Rectal smooth muscle tissue (tissue), 1 donor: ENCODE measurements around the gene MAP2.

Source experiments
- H3K27ac ChIP-seq: one replicate; pipeline ENCODE4 v1.7.0; 2013; ENCODE audit warnings: low read depth, low read length, inconsistent platforms
- H3K27me3 ChIP-seq: one replicate; pipeline ENCODE4 v1.7.0; 2013; ENCODE audit warnings: low read length; ENCODE audit not compliant: control insufficient read depth, insufficient read depth
- H3K36me3 ChIP-seq: one replicate; pipeline ENCODE4 v1.7.0; 2013; ENCODE audit warnings: low read length; ENCODE audit not compliant: control insufficient read depth, insufficient read depth
- H3K4me1 ChIP-seq: one replicate; pipeline ENCODE4 v1.7.0; 2013; ENCODE audit warnings: low read length; ENCODE audit not compliant: control insufficient read depth, insufficient read depth
- H3K4me3 ChIP-seq: one replicate; pipeline ENCODE4 v1.7.0; 2013; ENCODE audit warnings: low read length
- H3K9ac ChIP-seq: one replicate; pipeline ENCODE4 v1.7.0; 2013; ENCODE audit warnings: low read length

The MAP2 gene, protein sequence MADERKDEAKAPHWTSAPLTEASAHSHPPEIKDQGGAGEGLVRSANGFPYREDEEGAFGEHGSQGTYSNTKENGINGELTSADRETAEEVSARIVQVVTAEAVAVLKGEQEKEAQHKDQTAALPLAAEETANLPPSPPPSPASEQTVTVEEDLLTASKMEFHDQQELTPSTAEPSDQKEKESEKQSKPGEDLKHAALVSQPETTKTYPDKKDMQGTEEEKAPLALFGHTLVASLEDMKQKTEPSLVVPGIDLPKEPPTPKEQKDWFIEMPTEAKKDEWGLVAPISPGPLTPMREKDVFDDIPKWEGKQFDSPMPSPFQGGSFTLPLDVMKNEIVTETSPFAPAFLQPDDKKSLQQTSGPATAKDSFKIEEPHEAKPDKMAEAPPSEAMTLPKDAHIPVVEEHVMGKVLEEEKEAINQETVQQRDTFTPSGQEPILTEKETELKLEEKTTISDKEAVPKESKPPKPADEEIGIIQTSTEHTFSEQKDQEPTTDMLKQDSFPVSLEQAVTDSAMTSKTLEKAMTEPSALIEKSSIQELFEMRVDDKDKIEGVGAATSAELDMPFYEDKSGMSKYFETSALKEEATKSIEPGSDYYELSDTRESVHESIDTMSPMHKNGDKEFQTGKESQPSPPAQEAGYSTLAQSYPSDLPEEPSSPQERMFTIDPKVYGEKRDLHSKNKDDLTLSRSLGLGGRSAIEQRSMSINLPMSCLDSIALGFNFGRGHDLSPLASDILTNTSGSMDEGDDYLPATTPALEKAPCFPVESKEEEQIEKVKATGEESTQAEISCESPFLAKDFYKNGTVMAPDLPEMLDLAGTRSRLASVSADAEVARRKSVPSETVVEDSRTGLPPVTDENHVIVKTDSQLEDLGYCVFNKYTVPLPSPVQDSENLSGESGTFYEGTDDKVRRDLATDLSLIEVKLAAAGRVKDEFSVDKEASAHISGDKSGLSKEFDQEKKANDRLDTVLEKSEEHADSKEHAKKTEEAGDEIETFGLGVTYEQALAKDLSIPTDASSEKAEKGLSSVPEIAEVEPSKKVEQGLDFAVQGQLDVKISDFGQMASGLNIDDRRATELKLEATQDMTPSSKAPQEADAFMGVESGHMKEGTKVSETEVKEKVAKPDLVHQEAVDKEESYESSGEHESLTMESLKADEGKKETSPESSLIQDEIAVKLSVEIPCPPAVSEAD (N-terminal part only)

DNA sequence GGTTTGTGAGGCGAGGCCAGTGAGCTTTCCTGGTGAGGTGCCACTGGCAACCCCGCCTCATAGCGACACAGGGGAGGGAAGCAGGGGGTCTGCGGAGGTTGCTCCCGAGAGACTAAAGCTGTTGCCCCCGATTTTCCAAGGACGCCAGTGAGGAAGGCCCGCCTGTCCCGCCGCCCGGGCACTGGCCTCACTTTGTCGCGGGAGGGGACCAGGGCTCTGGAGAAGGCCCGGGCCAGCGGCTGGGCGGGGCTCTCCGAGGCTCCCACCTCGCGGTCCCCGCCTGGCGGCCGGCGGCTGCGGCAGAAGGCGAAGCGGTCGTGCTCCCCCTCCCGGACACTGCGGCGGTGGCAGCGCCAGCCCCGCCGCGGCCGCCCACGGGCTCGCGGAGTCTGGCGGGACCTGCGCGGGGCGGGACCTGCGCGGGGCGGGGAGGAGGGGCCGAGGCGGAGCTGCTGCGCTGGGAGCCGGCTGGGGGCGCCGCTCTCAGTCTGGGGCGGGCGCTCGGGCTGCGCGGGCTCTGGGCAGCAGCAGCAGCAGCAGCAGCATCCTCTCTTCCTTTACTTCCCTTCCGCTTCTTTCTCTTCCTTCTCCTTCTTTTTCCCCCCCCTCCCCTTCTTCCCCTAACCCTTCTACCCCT lies at the start of gene MAP2:
TSS of gene MAP2 (plus strand) at position 486 of the 637 bp plus-strand sequence. CDS start 229,124 bp downstream, outside the sequence.
- H3K27ac ChIP-seq: no peak within 1 kb of the TSS
- H3K27me3 ChIP-seq: no peaks in the 10 kb centered on the region
- H3K4me1 ChIP-seq: no peaks in the 10 kb centered on the region
- H3K36me3 ChIP-seq: no peaks in the 10 kb centered on the region
- H3K4me3 ChIP-seq: peak within 1 kb of the TSS; percentile 75
- peak within 1 kb of the TSS; percentile 14 for H3K9ac ChIP-seq

DNA sequence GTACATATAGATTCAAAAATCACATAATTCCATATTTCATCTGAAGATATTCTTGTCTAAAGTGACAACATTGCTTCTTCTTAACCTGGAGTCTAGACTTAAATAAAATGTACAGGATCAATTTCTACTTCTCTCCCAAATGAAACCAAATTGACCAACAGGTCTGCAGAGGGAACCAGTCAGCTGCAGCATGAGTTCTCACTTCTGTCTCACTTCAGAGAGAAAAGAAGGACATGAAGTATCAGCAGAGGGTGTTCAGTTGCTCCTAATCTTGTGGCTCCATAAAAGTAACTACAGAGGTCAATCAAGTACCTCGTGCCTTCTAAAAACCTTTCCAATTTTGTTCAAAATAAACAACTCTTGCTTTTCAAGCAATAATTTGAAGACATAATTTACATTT lies 47.2 kb upstream of the MAP2 start:
- Histone ChIP-seq H3K9ac (no peak overlapping the region), H3K27ac (no peak overlapping the region), H3K4me1 (no peaks in the 10 kb centered on the region), H3K4me3 (no peak overlapping the region), H3K36me3 (no peaks in the 10 kb centered on the region), H3K27me3 (no peaks in the 10 kb centered on the region)

DNA sequence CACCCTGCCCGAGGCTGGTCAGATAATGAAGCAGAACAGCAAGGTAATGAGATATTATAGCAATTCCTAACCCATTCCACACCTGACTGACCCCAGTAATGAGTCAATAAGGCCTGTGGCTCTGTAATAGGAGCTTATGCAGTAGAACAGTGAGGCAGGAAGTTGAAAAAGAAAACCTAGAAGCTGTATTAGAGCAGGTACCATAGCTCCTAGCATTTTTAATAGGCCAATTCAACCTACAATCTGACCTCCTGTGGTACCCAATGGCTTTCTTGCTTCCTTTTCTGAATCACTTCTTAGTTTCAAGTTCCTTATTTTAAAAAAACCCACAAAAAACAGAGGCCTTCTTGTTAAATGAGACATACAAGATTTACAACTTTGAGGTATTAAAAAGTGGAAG lies 43.6 kb upstream of the MAP2 start:
- no peaks in the 10 kb centered on the region for H3K27me3 ChIP-seq
- H3K4me1 ChIP-seq: no peaks in the 10 kb centered on the region
- H3K36me3 ChIP-seq: no peaks in the 10 kb centered on the region
- H3K27ac ChIP-seq: no peak overlapping the region
- no peak overlapping the region for H3K9ac ChIP-seq
- H3K4me3 ChIP-seq: no peak overlapping the region

DNA sequence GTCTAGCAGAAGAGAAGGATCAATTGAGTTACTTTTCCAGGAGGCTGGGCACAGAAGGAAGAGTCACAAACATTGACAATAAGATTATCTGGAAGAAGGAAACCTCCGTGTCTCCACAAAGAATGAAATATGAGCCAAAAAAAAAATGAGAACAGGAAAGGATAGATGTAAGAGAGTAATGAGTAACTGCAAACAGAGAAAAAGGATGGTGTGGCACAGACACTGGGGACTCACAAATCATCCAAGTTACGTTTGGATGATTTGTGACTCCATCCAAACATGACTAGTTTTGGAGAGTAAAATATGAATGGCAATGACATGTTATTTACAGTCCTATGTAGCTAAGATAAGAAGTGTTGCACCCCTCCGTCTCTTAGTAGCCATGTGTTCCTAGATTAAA lies 42.8 kb upstream of the MAP2 start:
- H3K4me3 ChIP-seq: no peak overlapping the region
- no peaks in the 10 kb centered on the region for H3K27me3 ChIP-seq
- no peaks in the 10 kb centered on the region for H3K4me1 ChIP-seq
- no peak overlapping the region for H3K27ac ChIP-seq
- no peak overlapping the region for H3K9ac ChIP-seq
- no peaks in the 10 kb centered on the region for H3K36me3 ChIP-seq

DNA sequence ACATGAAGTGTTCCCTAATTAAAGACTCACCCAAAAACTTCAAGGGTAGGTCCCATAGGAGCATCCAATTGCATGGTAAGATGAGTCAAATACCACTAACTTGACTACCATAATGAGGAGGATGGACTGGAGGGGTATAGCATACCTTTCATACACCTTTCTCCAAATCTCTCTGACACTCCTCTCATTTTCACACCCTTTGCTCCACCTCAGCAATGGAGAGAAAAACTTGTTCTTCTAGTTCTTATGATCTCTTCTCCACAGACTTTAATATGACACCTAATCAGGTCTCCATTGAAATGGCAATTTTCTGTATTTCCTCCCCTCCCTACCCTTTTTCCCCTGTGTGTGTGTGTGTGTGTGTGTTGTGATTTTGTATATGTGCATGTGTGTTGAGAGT lies 41.1 kb upstream of the MAP2 start:
- no peaks in the 10 kb centered on the region for H3K4me1 ChIP-seq
- H3K36me3 ChIP-seq: no peaks in the 10 kb centered on the region
- no peak overlapping the region for H3K4me3 ChIP-seq
- H3K27me3 ChIP-seq: no peaks in the 10 kb centered on the region
- H3K9ac ChIP-seq: no peak overlapping the region
- H3K27ac ChIP-seq: no peak overlapping the region

DNA sequence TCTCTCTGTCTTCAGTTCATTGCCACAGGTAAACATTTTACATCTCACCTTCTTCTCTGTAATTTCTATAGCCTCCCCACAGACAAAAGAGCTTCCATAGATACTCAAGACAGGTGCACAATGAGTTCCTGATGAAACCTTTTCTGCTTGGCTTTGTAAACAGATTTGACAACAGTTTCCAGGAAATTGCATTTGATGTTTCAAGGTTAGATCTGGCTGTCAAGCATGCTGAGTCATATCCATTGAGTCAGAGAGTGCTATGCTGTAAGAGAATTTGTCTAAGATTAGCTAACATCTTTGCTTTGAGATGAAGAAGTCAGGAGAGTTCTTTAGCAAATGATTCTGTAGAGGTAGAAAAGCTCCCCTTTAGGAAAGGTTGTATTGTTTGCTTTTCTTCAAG lies 40.6 kb upstream of the MAP2 start:
- Histone ChIP-seq H3K9ac (no peak overlapping the region), H3K27ac (no peak overlapping the region), H3K4me3 (no peak overlapping the region), H3K36me3 (no peaks in the 10 kb centered on the region), H3K4me1 (no peaks in the 10 kb centered on the region), H3K27me3 (no peaks in the 10 kb centered on the region)

DNA sequence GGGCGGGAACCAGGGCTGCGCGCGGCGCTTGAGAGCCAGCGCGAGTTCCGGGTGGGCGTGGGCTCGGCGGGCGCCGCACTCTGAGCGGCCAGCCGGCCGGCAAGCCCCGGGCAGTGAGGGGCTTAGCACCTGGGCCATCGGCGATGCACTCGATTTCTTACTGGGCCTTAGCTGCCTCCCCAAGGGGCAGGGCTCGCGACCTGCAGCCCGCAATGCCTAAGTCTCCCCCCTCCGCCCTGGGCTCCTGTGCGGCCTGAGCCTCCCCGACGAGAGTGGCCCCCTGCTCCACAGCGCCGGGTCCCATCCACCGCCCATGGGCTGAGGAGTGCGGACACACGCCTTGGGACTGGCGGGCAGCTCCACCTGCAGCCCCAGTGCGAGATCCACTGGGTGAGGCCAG lies 36.5 kb upstream of the MAP2 start:
- Histone ChIP-seq H3K27me3 (no peaks in the 10 kb centered on the region), H3K27ac (no peak overlapping the region), H3K9ac (no peak overlapping the region), H3K4me1 (no peaks in the 10 kb centered on the region), H3K4me3 (no peak overlapping the region), H3K36me3 (no peaks in the 10 kb centered on the region)

DNA sequence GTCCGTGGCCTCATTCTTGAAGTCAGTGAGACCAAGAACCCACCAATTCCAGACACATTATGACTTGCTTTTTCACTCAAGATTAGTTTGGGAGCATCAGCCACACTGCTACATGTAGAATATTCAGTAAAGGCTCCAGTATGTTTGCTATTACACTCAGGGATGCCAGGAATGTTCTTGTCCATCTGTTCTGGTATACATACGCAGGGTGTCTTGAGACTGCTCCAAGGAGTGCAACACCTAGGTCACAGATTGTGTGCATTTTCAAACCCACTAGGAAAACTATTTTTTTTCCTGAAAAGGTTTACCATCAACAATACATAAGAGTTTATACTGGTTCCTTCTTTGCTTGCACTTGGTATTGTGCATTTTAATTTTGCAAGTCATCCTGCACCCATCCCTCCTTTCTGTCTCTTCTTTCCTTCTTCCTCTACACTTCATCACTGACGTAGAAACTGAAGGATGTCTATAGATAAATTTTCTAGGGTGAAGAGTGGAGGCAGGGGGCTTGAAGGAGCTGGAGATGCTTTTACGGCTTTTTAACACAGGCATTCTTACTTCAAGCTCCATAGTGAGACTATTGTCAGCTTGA lies 35.3 kb upstream of the MAP2 start:
- no peak overlapping the region for H3K9ac ChIP-seq
- no peaks in the 10 kb centered on the region for H3K36me3 ChIP-seq
- H3K4me1 ChIP-seq: no peaks in the 10 kb centered on the region
- H3K4me3 ChIP-seq: no peak overlapping the region
- H3K27me3 ChIP-seq: no peaks in the 10 kb centered on the region
- H3K27ac ChIP-seq: no peak overlapping the region

DNA sequence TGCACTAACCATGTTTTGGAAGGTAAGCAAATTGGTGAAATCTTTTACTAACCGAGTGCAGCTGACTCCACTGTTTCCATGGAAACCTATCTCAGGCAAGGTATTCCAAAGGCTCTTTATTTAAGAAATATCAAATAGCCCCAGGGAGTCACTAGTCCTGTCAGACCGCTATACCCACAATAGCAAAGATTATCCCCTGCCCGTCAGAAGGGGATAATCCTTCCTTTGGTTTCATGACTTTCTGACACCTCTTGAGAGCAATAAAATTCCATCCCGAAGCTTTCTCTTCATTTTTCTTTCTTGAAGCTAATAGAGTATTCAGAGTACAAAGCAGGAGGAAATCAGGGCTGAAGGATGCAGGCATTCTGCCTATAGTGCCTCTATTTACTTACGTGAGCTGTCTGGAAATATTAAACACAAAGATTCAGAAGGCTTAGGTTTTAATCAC lies 34.7 kb upstream of the MAP2 start:
- no peaks in the 10 kb centered on the region for H3K36me3 ChIP-seq
- no peak overlapping the region for H3K27ac ChIP-seq
- no peaks in the 10 kb centered on the region for H3K4me1 ChIP-seq
- H3K4me3 ChIP-seq: no peak overlapping the region
- H3K9ac ChIP-seq: no peak overlapping the region
- no peaks in the 10 kb centered on the region for H3K27me3 ChIP-seq

DNA sequence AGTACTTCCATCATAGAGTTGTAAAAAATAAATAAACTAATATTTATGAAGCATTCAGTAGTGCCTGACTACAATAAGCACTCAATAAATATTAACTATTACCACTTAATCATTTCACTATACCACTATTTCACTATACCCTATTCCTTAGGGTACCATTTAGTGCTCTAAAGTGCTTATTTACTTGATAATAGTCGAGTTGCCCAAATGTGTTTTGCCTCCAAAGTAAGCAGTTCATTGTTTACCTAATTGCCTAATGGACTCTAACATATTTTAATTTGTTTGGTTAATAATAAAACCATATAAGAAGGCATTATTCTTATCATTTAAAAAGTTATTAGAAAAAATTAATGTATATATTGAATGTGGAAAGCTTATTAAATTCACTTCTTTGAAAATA lies 33.0 kb upstream of the MAP2 start:
- Histone ChIP-seq H3K27ac (no peak overlapping the region), H3K4me1 (no peaks in the 10 kb centered on the region), H3K4me3 (no peak overlapping the region), H3K36me3 (no peaks in the 10 kb centered on the region), H3K27me3 (no peaks in the 10 kb centered on the region), H3K9ac (no peak overlapping the region)

DNA sequence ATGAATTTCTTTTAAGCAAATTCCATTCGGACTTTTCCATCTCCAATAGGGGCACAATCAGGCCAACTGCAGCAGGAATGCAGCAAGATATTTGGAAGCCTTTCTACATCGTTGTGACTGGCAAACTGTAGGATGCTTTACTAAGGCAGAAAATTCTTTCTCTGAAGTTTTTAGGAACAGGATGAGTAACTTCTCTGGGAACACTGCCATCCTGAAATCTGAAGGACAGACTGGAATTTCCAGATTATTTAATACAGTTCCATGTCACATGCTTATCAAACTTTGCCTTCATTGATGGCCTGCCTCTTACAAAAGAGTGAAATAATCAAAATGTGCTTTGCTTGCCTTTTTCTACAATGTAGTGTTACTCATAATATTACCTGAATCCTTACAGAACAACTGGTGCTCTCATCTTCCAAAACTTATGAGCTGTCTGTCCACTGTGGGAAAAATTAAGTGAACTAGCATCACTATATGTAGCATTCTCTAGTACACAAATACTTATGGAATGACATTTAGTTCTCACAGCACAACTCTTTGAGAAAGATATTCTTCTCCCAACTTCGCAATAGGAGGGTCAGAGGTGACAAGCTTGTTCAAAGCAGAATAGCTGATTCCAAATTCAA lies 32.0 kb upstream of the MAP2 start:
- H3K4me3 ChIP-seq: no peak overlapping the region
- H3K27me3 ChIP-seq: no peaks in the 10 kb centered on the region
- no peak overlapping the region for H3K9ac ChIP-seq
- no peaks in the 10 kb centered on the region for H3K4me1 ChIP-seq
- no peaks in the 10 kb centered on the region for H3K36me3 ChIP-seq
- H3K27ac ChIP-seq: no peak overlapping the region
